Astrocyte of the cerebellum (primary cell): ENCODE measurements around the gene NRN1L.

Experiments used
- DNase-seq: peaks from one replicate; pipeline ENCODE4 v3.0.0-alpha.2; 2011; ENCODE audit warnings: low read depth
- H3K4me3 ChIP-seq: 2 replicates; pipeline ENCODE4 v1.5.1; 2011; ENCODE audit warnings: mild to moderate bottlenecking, low read depth, low read length, moderate library complexity
- CTCF ChIP-seq: IDR thresholded peaks from 2 replicates; pipeline ENCODE4 v1.5.1; 2012; ENCODE audit warnings: low read length, low read depth, moderate library complexity, mild to moderate bottlenecking; ENCODE audit errors: missing control alignments
- in situ Hi-C: cut with HindIII; loops from 2 replicates; pipeline ENCODE4 v1.10.0; 2017; ENCODE audit warnings: low sequenced_read_pairs

Gene NRN1L

DNA sequence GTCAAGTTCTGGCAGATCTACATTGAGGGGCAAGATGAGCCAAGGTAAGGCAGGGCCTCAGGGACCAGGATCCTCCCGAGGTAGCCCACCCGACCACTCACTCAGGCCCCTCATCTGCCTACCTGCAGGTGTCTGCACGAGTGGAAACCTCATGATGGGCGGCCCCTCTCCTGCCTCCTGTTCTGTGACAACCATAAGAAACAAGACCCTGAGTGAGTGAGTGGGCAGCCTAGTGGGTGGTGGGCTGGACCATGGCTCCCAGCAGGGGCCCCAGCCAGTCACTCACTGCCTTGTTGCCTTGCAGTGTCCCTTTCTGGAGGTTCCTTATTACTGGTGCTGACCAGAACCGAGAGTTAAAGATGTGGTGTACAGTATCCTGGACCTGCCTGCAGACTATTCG, 6.5 kb upstream of the NRN1L start:
- in situ Hi-C loops = no loop called here
- H3K4me3 ChIP-seq = no peak overlapping the region
- no peak for DNase-seq
- TF ChIP-seq CTCF = no peak

GRCh38 chr16:67878846-67879245, 5.8 kb upstream of the NRN1L start:
- no peak for TF ChIP-seq CTCF
- in situ Hi-C loops = no loop called here
- H3K4me3 ChIP-seq = no peak overlapping the region
- DNase-seq = no peak

DNA sequence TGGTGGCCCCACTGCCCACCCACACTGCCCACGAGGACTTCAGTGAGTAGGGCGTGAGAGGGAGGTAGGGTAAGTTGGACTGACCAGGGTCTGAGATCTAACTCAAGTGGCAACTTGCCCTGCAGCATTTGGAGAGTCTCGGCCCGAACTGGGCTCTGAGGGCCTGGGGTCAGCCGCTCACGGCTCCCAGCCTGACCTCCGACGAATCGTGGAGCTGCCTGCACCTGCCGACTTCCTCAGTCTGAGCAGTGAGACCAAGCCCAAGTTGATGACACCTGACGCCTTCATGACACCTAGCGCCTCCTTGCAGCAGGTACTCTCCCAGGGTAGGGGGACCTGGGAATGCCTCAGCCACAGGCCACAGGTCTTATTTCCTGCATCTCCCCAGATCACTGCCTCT, 5.2 kb upstream of the NRN1L start:
- no peak for TF ChIP-seq CTCF
- in situ Hi-C loops = no loop called here

DNA sequence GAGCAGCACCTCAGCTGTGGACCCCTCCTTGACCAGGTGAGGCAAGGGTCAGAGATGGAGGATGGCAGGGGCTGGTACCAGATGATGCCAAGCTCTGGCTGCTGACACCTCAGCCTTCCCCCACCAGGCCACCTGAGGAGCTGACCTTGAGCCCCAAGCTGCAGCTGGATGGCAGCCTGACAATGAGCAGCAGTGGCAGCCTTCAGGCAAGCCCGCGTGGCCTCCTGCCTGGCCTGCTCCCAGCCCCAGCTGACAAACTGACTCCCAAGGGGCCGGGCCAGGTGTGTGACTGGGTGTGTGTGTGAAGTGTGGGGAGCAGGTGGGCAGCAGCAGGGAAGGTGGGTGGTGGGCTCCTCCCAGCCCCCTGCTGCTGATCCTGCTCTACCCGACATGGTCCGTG, 4.7 kb upstream of the NRN1L start:
- in situ Hi-C loops = no loop called here
- TF ChIP-seq CTCF = no peak

More for the DNA sequence above, 5.2 kb upstream of the NRN1L start:
- no peak for DNase-seq
- no peak overlapping the region for H3K4me3 ChIP-seq

GRCh38 chr16:67880584-67880983, 4.1 kb upstream of the NRN1L start:
- no peak overlapping the region for H3K4me3 ChIP-seq
- in situ Hi-C loops = no loop called here
- TF ChIP-seq CTCF = no peak
- no peak for DNase-seq

More for the DNA sequence above, 4.7 kb upstream of the NRN1L start:
- no peak for DNase-seq
- no peak overlapping the region for H3K4me3 ChIP-seq

- in situ Hi-C loops = no loop called here
- no peak overlapping the region for H3K4me3 ChIP-seq
- DNase-seq = no peak
- TF ChIP-seq CTCF = no peak
These were observed 3.0 kb upstream of the NRN1L start for GRCh38 chr16:67881621-67882161.
